Rectal smooth muscle tissue (tissue), 1 donor: ENCODE data around the gene EIF1AX.

Experiments
- H3K27ac ChIP-seq: one replicate; pipeline ENCODE4 v1.7.0; 2013; ENCODE audit warnings: low read depth, low read length, inconsistent platforms
- H3K27me3 ChIP-seq: one replicate; pipeline ENCODE4 v1.7.0; 2013; ENCODE audit warnings: low read length; ENCODE audit not compliant: control insufficient read depth, insufficient read depth
- H3K36me3 ChIP-seq: one replicate; pipeline ENCODE4 v1.7.0; 2013; ENCODE audit warnings: low read length; ENCODE audit not compliant: control insufficient read depth, insufficient read depth
- H3K4me1 ChIP-seq: one replicate; pipeline ENCODE4 v1.7.0; 2013; ENCODE audit warnings: low read length; ENCODE audit not compliant: control insufficient read depth, insufficient read depth
- H3K4me3 ChIP-seq: one replicate; pipeline ENCODE4 v1.7.0; 2013; ENCODE audit warnings: low read length
- H3K9ac ChIP-seq: one replicate; pipeline ENCODE4 v1.7.0; 2013; ENCODE audit warnings: low read length

EIF1AX gene

DNA sequence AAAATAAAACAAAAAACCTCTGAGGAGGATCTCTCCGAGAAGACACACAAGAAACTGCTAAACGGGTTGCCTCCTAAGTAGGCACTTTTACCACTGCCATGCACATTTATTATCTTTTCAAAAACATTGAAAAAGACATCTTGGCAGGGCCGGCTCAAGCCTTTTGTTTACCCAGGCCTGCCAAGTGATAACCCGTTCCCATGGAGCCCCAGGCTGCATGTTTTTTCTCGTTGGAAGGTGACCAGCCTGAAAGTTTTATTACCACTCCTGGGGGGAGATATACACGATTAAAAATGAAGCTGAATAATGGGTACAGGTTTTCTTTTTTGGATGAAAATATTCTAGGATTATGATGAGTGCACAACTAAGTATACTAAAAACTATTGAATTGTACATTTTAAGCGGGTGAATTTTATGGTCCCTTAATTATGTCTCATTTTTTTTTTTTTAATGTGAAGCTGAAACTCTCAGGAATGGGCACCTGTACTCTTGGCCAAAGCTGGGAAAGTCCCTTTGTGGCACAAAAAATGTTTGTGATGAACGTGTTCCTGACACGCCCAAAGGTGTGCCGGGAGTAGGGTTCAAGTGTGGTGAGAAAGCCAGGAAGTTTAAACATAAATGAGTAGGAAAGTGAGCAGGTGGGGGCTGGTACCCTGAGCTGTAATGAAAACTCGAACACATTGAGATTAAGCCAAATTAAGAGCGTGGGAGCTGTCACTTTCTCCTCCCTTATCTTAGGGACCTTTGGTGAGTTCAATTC, 23.4 kb downstream of the EIF1AX start:
- Histone ChIP-seq H3K4me1 (no peaks in the 10 kb centered on the region), H3K9ac (no peak overlapping the region), H3K36me3 (no peaks in the 10 kb centered on the region), H3K4me3 (no peak overlapping the region), H3K27me3 (peaks cover 6% of the 10 kb centered on the region), H3K27ac (no peak overlapping the region)

DNA sequence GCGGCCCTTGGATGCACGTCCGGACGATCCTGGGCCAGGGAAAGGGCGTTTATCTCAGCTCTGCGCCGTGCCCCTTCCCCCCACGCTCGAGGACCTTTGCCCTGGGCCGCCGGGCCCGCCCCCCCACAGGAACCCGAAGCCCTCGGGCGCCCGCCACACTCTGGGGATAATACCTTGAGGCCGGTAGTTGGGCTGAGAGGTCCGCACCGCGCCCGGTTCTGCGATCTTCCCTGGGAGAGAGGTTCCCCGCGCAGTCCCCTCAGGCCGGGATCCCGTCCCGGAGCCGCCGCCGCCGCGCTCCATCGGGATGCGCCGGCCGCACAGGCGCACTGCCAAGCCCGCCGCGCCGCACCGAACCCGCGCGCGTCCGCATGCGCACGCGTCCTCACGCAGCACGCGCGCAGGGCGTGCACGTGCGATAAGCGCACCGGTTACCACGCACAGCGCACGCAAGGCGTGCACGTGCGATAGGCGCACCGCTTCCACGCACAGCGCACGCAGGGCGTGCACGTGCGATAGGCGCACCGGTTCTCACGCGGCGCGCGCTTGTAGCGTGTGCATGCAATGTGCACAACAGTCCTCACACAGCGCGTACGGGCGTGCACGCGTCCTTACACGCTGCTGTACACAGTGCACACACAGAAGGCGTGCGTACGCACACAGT, 24.9 kb downstream of the EIF1AX start, which contains the start of gene MAP7D2:
Gene MAP7D2 (minus strand): TSS at position 331 of the 664 bp plus-strand sequence. CDS start 28 bp downstream, at position 303.
- Histone ChIP-seq H3K9ac (no peak within 1 kb of the TSS), H3K27me3 (peaks cover 9% of the 10 kb centered on the region), H3K36me3 (no peaks in the 10 kb centered on the region), H3K4me3 (peak within 1 kb of the TSS; percentile 44), H3K27ac (no peak within 1 kb of the TSS), H3K4me1 (no peaks in the 10 kb centered on the region)

GRCh38 chrX:20116087-20116576, 25.5 kb downstream of the EIF1AX start:
- H3K27me3 ChIP-seq: peaks cover 9% of the 10 kb centered on the region
- no peak overlapping the region for H3K4me3 ChIP-seq
- H3K27ac ChIP-seq: no peak overlapping the region
- H3K4me1 ChIP-seq: no peaks in the 10 kb centered on the region
- no peaks in the 10 kb centered on the region for H3K36me3 ChIP-seq
- H3K9ac ChIP-seq: no peak overlapping the region

- Histone ChIP-seq H3K27me3 (peaks cover 8% of the 10 kb centered on the region), H3K4me1 (no peaks in the 10 kb centered on the region), H3K4me3 (no peak overlapping the region)
Observed at GRCh38 chrX:20112022-20112774, 29.4 kb downstream of the EIF1AX start.

GRCh38 chrX:20111271-20111670, 30.4 kb downstream of the EIF1AX start:
- Histone ChIP-seq H3K27me3 (peaks cover 3% of the 10 kb centered on the region), H3K4me1 (no peaks in the 10 kb centered on the region), H3K27ac (no peak overlapping the region), H3K36me3 (no peaks in the 10 kb centered on the region), H3K4me3 (no peak overlapping the region), H3K9ac (no peak overlapping the region)

More at GRCh38 chrX:20112022-20112774, 29.4 kb downstream of the EIF1AX start:
- Histone ChIP-seq H3K36me3 (no peaks in the 10 kb centered on the region), H3K27ac (no peak overlapping the region), H3K9ac (no peak overlapping the region)

- Histone ChIP-seq H3K9ac (no peak overlapping the region), H3K4me1 (no peaks in the 10 kb centered on the region), H3K36me3 (no peaks in the 10 kb centered on the region), H3K27ac (no peak overlapping the region), H3K4me3 (no peak overlapping the region), H3K27me3 (no peaks in the 10 kb centered on the region)
Observed at GRCh38 chrX:20101934-20102581, 39.6 kb downstream of the EIF1AX start.

- Histone ChIP-seq H3K36me3 (no peaks in the 10 kb centered on the region), H3K27me3 (no peaks in the 10 kb centered on the region), H3K9ac (no peak overlapping the region), H3K27ac (no peak overlapping the region), H3K4me1 (no peaks in the 10 kb centered on the region), H3K4me3 (no peak overlapping the region)
Observed at GRCh38 chrX:20091499-20091898, 50.1 kb downstream of the EIF1AX start.

DNA sequence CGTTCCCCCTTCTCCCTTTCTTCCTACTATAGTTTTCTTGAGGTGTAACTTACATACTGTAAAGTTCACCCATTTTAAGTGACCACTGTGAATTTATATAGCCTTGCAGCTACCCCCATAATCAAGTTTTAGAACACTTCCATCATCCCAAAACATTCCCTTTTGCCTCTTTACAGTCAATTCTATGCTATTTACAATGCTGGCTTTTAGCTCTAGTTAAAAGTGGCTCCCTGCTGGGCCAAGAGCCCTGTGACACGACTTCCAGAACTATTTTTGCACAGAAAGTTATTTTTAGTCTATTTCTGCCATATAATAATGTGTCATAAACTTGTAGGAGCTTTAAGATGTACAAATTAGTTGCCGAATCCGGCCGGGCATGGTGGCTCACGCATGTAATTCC, 51.8 kb downstream of the EIF1AX start:
- Histone ChIP-seq H3K27me3 (no peaks in the 10 kb centered on the region), H3K4me3 (no peak overlapping the region), H3K9ac (no peak overlapping the region), H3K36me3 (no peaks in the 10 kb centered on the region), H3K4me1 (no peaks in the 10 kb centered on the region), H3K27ac (no peak overlapping the region)

GRCh38 chrX:20080277-20080676, 61.4 kb downstream of the EIF1AX start:
- H3K27ac ChIP-seq: no peak overlapping the region
- no peak overlapping the region for H3K9ac ChIP-seq
- H3K4me3 ChIP-seq: no peak overlapping the region
- peaks cover 3% of the 10 kb centered on the region for H3K27me3 ChIP-seq
- H3K4me1 ChIP-seq: no peaks in the 10 kb centered on the region
- H3K36me3 ChIP-seq: no peaks in the 10 kb centered on the region
